ENCODE measurements around the gene ISCA2.

Gene ISCA2

GRCh38 chr14:74501691-74502090 is 8.1 kb downstream of the ISCA2 start:
- Histone ChIP-seq H3K4me3 (ENCODE audit: low read depth in 1 of 2, low read length in 1 of 2) (no peak overlapping the region), H3K27me3 (no peaks in the 10 kb centered on the region), H3K9me3 (no peaks in the 10 kb centered on the region), H3K4me1 (ENCODE audit: control insufficient read depth in 1 of 2, insufficient read depth in 1 of 2, low read depth in 1 of 2, low read length in 1 of 2) (no peaks in the 10 kb centered on the region), H3K36me3 (peaks cover 7% of the 10 kb centered on the region), H3K27ac (no peak overlapping the region)
- TF ChIP-seq CTCF (IDR thresholded peaks at IDR 0.05), result no peak

GRCh38 chr14:74502236-74503019 is 8.9 kb downstream of the ISCA2 start:
- Histone ChIP-seq H3K27ac (no peak overlapping the region), H3K4me3 (ENCODE audit: low read depth in 1 of 2, low read length in 1 of 2) (no peak overlapping the region), H3K9me3 (no peaks in the 10 kb centered on the region), H3K27me3 (no peaks in the 10 kb centered on the region), H3K4me1 (ENCODE audit: control insufficient read depth in 1 of 2, insufficient read depth in 1 of 2, low read depth in 1 of 2, low read length in 1 of 2) (no peaks in the 10 kb centered on the region), H3K36me3 (peaks cover 7% of the 10 kb centered on the region)
- no peak for TF ChIP-seq CTCF (IDR thresholded peaks at IDR 0.05)

GRCh38 chr14:74503291-74503937 is 9.8 kb downstream of the ISCA2 start:
- Histone ChIP-seq H3K9me3 (no peaks in the 10 kb centered on the region), H3K27me3 (no peaks in the 10 kb centered on the region), H3K36me3 (peaks cover 7% of the 10 kb centered on the region), H3K27ac (no peak overlapping the region), H3K4me1 (ENCODE audit: control insufficient read depth in 1 of 2, insufficient read depth in 1 of 2, low read depth in 1 of 2, low read length in 1 of 2) (no peaks in the 10 kb centered on the region), H3K4me3 (ENCODE audit: low read depth in 1 of 2, low read length in 1 of 2) (no peak overlapping the region)
- no peak for TF ChIP-seq CTCF (IDR thresholded peaks at IDR 0.05)

- TF ChIP-seq CTCF (IDR thresholded peaks at IDR 0.05), result no peak
Observed at GRCh38 chr14:74503938-74504335, 10.4 kb downstream of the ISCA2 start.

GRCh38 chr14:74504412-74504811 is 10.8 kb downstream of the ISCA2 start:
- Histone ChIP-seq H3K27me3 (no peaks in the 10 kb centered on the region), H3K9me3 (no peaks in the 10 kb centered on the region), H3K4me1 (ENCODE audit: control insufficient read depth in 1 of 2, insufficient read depth in 1 of 2, low read depth in 1 of 2, low read length in 1 of 2) (no peaks in the 10 kb centered on the region), H3K27ac (no peak overlapping the region), H3K4me3 (ENCODE audit: low read depth in 1 of 2, low read length in 1 of 2) (no peak overlapping the region), H3K36me3 (peaks cover 7% of the 10 kb centered on the region)
- no peak for TF ChIP-seq CTCF (IDR thresholded peaks at IDR 0.05)

More at GRCh38 chr14:74503938-74504335, 10.4 kb downstream of the ISCA2 start:
- no peak overlapping the region for H3K4me3 ChIP-seq (ENCODE audit: low read depth in 1 of 2, low read length in 1 of 2)
- H3K9me3 ChIP-seq, result no peaks in the 10 kb centered on the region
- H3K4me1 ChIP-seq (ENCODE audit: control insufficient read depth in 1 of 2, insufficient read depth in 1 of 2, low read depth in 1 of 2, low read length in 1 of 2), result no peaks in the 10 kb centered on the region
- H3K27ac ChIP-seq, result no peak overlapping the region
- peaks cover 7% of the 10 kb centered on the region for H3K36me3 ChIP-seq
- no peaks in the 10 kb centered on the region for H3K27me3 ChIP-seq

Measured in neutrophil (primary cell).